ENCODE measurements around the gene VCPKMT. TPM values are rescaled to one million over a fixed set of nuclear protein-coding genes. Genes with fewer than 3 reads are reported as not detected.

The VCPKMT gene
- total RNA-seq, 1 donor from 2014 or later = 7.6 TPM

GRCh38 chr14:50067723-50068495 is 48.5 kb downstream of the VCPKMT start:
- DNase-seq = no peak

- no peak for DNase-seq
Measured at GRCh38 chr14:50065583-50065982, 50.8 kb downstream of the VCPKMT start.

DNA sequence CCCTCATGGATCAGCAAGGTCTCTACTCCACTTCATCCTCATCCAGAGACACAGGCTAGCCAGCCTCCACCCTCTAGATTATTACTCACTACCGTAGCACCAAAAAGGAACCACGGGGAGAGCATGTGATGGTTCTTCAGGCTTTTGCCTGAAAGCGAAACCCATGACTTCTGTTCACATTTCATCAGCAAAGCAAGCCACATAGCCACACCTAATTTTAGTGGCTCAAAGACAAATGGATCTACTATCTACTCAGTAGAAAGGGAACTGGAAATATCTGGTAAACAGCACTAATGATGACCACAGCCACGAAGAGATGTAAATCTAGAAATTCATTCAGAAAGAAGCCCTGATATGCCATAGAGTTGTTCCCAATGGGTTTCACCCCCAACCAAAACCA is 51.4 kb downstream of the VCPKMT start:
- DNase-seq = no peak

DNA sequence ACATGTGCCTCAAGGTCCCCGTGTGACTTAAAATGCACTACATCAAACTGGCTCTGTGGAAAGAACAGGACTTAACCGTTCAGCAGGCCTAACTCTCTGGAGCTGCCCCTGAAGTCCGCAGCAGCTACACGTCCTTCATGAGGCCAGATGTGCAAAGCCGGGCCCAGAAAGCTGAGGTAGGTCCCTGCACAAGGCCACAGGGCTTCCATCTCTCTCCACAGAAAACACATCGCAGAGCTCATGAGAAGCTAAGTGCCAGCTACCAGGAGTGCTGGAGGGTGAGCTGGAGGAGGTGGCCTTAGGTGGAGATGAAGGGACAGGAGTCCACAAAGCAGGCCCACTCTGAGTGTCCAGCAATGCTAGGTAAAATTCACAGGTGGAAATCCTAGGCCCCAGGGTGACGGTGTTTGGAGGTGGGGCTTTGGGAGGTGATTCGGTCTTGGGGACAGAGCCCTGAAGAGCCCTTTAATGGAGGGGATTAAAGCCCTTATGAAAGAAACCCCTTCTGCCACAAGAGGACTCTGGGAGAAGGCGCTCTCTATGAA is 52.4 kb downstream of the VCPKMT start:
- no peak for DNase-seq

DNA sequence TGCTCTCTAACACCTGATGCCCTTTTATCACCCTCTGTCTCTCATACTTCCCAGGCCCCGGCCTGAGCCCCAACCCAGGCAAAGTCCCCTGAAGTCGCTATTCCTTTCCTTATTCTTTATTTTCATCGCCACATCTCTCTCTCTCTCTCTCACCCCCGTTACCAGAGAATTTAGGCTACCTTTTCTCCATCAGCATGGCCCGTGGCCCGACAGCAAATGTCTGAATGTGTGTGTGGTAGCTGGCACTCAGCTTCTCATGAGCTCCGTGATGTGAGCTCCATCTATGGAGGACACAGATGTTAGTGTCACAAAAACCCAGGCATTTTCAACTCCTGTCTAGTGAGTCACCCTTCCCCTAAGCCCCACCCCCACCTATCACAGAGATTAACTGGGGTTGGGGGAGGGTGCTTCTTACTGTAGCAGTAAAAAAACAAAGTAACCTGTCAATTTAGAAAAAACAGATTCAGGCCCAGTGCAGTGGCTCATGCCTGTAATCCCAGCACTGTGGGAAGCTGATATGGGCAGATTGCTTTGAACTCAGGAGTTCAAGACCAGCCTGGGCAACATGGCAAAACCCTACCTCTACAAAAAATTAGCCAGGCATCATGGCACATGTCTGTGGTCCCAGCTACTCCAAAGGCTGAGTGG is 53.8 kb downstream of the VCPKMT start:
- no peak for DNase-seq

- no peak for DNase-seq
Measured at GRCh38 chr14:50061664-50062437, 54.5 kb downstream of the VCPKMT start.

- DNase-seq = peak; percentile 78
Measured at GRCh38 chr14:50060871-50061663, 55.3 kb downstream of the VCPKMT start.

GRCh38 chr14:50059763-50060616 is 56.4 kb downstream of the VCPKMT start:
- no peak for DNase-seq

Small RNAs within 50 kb of the gene (small RNA-seq; reads per million reads assigned to genes)
- not detected for gene RF00019 (ENCODE audit: low replicate concordance)

Other genes with a start within 250 kb of the VCPKMT start
- 56.3 TPM for gene ARF6, start 223.5 kb downstream of the VCPKMT start, total RNA-seq
- 58.5 TPM for gene SOS2, start 115.0 kb upstream of the VCPKMT start, total RNA-seq
- gene L2HGDH, start 195.7 kb upstream of the VCPKMT start, total RNA-seq = 14.9 TPM
- 25.7 TPM for gene DMAC2L, start 195.8 kb upstream of the VCPKMT start, total RNA-seq

All from tongue (tissue), 3 donors.